Neural cell (in vitro differentiated cells): ENCODE data around the gene ZNF562. TPM values are rescaled to one million over a fixed set of nuclear protein-coding genes. Genes with fewer than 3 reads are reported as not detected.

Experiments used
- H2AFZ ChIP-seq: fragments of 200-600, 300-800 bp; sonication (generic), shearing (Covaris generic); 2 replicates; pipeline ENCODE4 v1.6.0; 2014; ENCODE audit warnings: low read depth, mild to moderate bottlenecking, antibody characterized with exemption, low read length, moderate library complexity
- H3F3A ChIP-seq: fragments of 200-600 bp; shearing (Covaris generic); 2 replicates; pipeline ENCODE4 v1.6.1; 2016; ENCODE audit warnings: mild to moderate bottlenecking, moderate library complexity, mixed read lengths, antibody characterized with exemption, low read length; ENCODE audit not compliant: insufficient read depth, poor library complexity, severe bottlenecking
- H3K27ac ChIP-seq: fragments of 200-600, 300-800 bp; sonication (generic), shearing (Covaris generic); 2 replicates; pipeline ENCODE4 v1.5.1; 2014; ENCODE audit warnings: mild to moderate bottlenecking, low read length, moderate library complexity
- H3K27me3 ChIP-seq: fragments of 300-800, 200-600 bp; sonication (generic), shearing (Covaris generic); 2 replicates; pipeline ENCODE4 v1.6.0; 2014; ENCODE audit warnings: mild to moderate bottlenecking, low read depth, low read length, moderate library complexity; ENCODE audit not compliant: insufficient read depth
- H3K36me3 ChIP-seq: fragments of 300-800, 200-600 bp; sonication (generic), shearing (Covaris generic); 2 replicates; pipeline ENCODE4 v1.5.1; 2014; ENCODE audit warnings: mild to moderate bottlenecking, antibody characterized with exemption, low read length, moderate library complexity; ENCODE audit not compliant: insufficient read depth
- H3K4me2 ChIP-seq: fragments of 300-800, 200-600 bp; sonication (generic), shearing (Covaris generic); 2 replicates; pipeline ENCODE4 v1.6.0; 2014; ENCODE audit warnings: mild to moderate bottlenecking, low read length
- H3K4me3 ChIP-seq: fragments of 300-800, 200-600 bp; sonication (generic), shearing (Covaris generic); 2 replicates; pipeline ENCODE4 v1.5.1; 2014; ENCODE audit warnings: mild to moderate bottlenecking, low read length, moderate library complexity
- H3K79me2 ChIP-seq: fragments of 200-600 bp; shearing (Covaris generic); replicated peaks from 2 replicates; pipeline ENCODE4 v1.6.0; 2014; ENCODE audit warnings: mild to moderate bottlenecking, low read length, moderate library complexity; ENCODE audit not compliant: insufficient read depth
- H3K9ac ChIP-seq: fragments of 300-800, 200-600 bp; sonication (generic), shearing (Covaris generic); 2 replicates; pipeline ENCODE4 v1.6.1; 2016; ENCODE audit warnings: mild to moderate bottlenecking, low read length, mixed read lengths
- H3K9me2 ChIP-seq: fragments of 200-600 bp; shearing (Covaris generic); 2 replicates; pipeline ENCODE4 v1.6.1; 2016; ENCODE audit warnings: mild to moderate bottlenecking, low read length, mixed read lengths; ENCODE audit not compliant: insufficient read depth
- H3K9me3 ChIP-seq: fragments of 200-600, 300-800 bp; sonication (generic), shearing (Covaris generic); 2 replicates; pipeline ENCODE4 v1.6.1; 2016; ENCODE audit warnings: mild to moderate bottlenecking, mixed run types, low read length, moderate library complexity, mixed read lengths
- H4K20me1 ChIP-seq: fragments of 200-600 bp; shearing (Covaris generic); 2 replicates; pipeline ENCODE4 v1.6.1; 2016; ENCODE audit warnings: mild to moderate bottlenecking, mixed run types; ENCODE audit not compliant: insufficient read depth
- CTCF ChIP-seq: fragments of 450-650 bp; IDR thresholded peaks from 2 replicates; pipeline ENCODE4 v1.5.1; 2014; ENCODE audit warnings: antibody characterized with exemption, mild to moderate bottlenecking, moderate library complexity; ENCODE audit not compliant: poor library complexity, severe bottlenecking
- EP300 ChIP-seq: fragments of 450-650 bp; conservative IDR thresholded peaks from 2 replicates; pipeline ENCODE4 v1.6.1; 2014; ENCODE audit warnings: antibody characterized with exemption, mild to moderate bottlenecking, moderate library complexity; ENCODE audit not compliant: poor library complexity, severe bottlenecking
- EZH2 ChIP-seq: fragments of 200-600, 300-800 bp; shearing (Covaris generic), sonication (generic); IDR thresholded peaks from 2 replicates; pipeline ENCODE4 v1.6.1; 2014; ENCODE audit warnings: antibody characterized with exemption, low read length, borderline replicate concordance, mild to moderate bottlenecking; ENCODE audit not compliant: insufficient read depth, poor library complexity, severe bottlenecking
- MXI1 ChIP-seq: fragments of 450-650 bp; conservative IDR thresholded peaks from 2 replicates; pipeline ENCODE4 v1.6.1; 2014; ENCODE audit warnings: antibody characterized with exemption, mild to moderate bottlenecking; ENCODE audit not compliant: poor library complexity, severe bottlenecking
- POLR2AphosphoS5 ChIP-seq: IDR thresholded peaks from 2 replicates; pipeline ENCODE4 v1.6.1; 2012
- RAD21 ChIP-seq: fragments of 450-650 bp; conservative IDR thresholded peaks from 2 replicates; pipeline ENCODE4 v1.6.1; 2014; ENCODE audit warnings: antibody characterized with exemption, mild to moderate bottlenecking, moderate library complexity
- SMC3 ChIP-seq: fragments of 450-650 bp; conservative IDR thresholded peaks from 2 replicates; pipeline ENCODE4 v1.6.1; 2014; ENCODE audit warnings: antibody characterized with exemption, mild to moderate bottlenecking, moderate library complexity; ENCODE audit not compliant: poor library complexity
- TAF1 ChIP-seq: IDR thresholded peaks from 2 replicates; pipeline ENCODE4 v1.6.1; 2012; ENCODE audit warnings: low read depth
- polyA minus RNA-seq: library from RNA; depleted of rRNA, polyadenylated mRNA; stranded (reverse); fragments of >200 nt; gene quantifications from 2 replicates; pipeline ENCODE4 v1.2.3, GENCODE V29; 2014
- polyA plus RNA-seq: library from polyadenylated mRNA; depleted of rRNA; stranded (reverse); fragments of >200 nt; gene quantifications from 2 replicates; pipeline ENCODE4 v1.2.3, GENCODE V29; 2014
- TF ChIP-seq, protein P1 (sequence below): IDR thresholded peaks from 2 replicates; pipeline ENCODE4 v1.6.1; 2012; ENCODE audit warnings: borderline replicate concordance

ZNF562 gene
- polyA plus RNA-seq, result 0.01 and 0.08 TPM in 2 replicates
- polyA minus RNA-seq, result 0.24 and 2.2 TPM in 2 replicates

DNA sequence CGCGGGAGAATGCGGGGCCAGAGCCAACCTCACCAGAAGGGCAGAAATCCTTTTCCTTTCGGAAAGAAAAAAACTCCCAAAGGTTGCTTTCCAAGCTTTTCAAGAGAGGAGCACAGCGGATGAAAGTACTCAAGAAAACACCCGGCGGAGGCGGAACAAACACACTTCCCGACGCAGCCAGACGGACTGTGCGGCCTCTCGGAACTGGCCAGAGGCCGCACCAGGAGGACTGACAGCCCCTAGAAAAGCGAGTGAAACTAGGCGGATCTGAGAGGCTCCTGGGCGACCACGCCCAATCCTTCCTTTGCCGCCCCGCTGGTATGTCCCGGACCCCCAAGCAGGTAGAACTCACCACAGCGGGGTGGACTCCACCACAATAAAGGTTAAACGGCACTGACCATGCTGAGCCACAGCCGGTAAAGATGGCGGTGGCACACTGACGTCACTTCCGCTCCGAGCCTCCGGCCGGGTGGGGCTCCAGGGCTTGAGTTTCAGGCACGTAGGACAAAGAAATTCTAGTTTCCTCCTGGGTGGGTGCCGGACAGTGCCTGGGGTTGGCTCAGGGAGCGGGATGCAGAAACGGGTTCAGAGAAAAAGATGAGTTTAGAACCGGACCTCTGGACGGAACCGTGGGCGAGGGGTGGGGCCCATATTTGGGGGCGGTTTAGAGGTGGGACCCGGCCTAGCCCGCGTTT is at the start of gene ZNF562:
Gene ZNF562 (minus strand): TSS at position 438 of the 695 bp plus-strand sequence. CDS start 14,356 bp downstream, outside the sequence.
- Histone ChIP-seq H3K27ac (no peak within 1 kb of the TSS), H3K9me3 (no peaks in the 10 kb centered on the region), H3K4me2 (no peak within 1 kb of the TSS), H3K27me3 (no peaks in the 10 kb centered on the region), H4K20me1 (no peaks in the 10 kb centered on the region), H3K9me2 (no peaks in the 10 kb centered on the region), H3K4me3 (no peak within 1 kb of the TSS), H2AFZ (no peak within 1 kb of the TSS), H3K9ac (no peak within 1 kb of the TSS), H3K36me3 (no peaks in the 10 kb centered on the region), H3K79me2 (no peaks in the 10 kb centered on the region), H3F3A (no peaks in the 10 kb centered on the region)
- no peak for TF ChIP-seq EZH2
- TF ChIP-seq MXI1, result no peak
- no peak for TF ChIP-seq SMC3
- no peak for TF ChIP-seq CTCF
- no peak for TF ChIP-seq EP300
- no peak for TF ChIP-seq TAF1
- no peak for TF ChIP-seq POLR2AphosphoS5
- no peak for TF ChIP-seq RAD21
- TF ChIP-seq, protein P1, sequence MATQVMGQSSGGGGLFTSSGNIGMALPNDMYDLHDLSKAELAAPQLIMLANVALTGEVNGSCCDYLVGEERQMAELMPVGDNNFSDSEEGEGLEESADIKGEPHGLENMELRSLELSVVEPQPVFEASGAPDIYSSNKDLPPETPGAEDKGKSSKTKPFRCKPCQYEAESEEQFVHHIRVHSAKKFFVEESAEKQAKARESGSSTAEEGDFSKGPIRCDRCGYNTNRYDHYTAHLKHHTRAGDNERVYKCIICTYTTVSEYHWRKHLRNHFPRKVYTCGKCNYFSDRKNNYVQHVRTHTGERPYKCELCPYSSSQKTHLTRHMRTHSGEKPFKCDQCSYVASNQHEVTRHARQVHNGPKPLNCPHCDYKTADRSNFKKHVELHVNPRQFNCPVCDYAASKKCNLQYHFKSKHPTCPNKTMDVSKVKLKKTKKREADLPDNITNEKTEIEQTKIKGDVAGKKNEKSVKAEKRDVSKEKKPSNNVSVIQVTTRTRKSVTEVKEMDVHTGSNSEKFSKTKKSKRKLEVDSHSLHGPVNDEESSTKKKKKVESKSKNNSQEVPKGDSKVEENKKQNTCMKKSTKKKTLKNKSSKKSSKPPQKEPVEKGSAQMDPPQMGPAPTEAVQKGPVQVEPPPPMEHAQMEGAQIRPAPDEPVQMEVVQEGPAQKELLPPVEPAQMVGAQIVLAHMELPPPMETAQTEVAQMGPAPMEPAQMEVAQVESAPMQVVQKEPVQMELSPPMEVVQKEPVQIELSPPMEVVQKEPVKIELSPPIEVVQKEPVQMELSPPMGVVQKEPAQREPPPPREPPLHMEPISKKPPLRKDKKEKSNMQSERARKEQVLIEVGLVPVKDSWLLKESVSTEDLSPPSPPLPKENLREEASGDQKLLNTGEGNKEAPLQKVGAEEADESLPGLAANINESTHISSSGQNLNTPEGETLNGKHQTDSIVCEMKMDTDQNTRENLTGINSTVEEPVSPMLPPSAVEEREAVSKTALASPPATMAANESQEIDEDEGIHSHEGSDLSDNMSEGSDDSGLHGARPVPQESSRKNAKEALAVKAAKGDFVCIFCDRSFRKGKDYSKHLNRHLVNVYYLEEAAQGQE, result no peak

- no peaks in the 10 kb centered on the region for H3K27me3 ChIP-seq
- H2AFZ ChIP-seq, result no peak overlapping the region
- H3K27ac ChIP-seq, result no peak overlapping the region
- no peaks in the 10 kb centered on the region for H3K36me3 ChIP-seq
- H3K4me2 ChIP-seq, result no peak overlapping the region
- TF ChIP-seq SMC3 (no peak), MXI1 (no peak), TAF1 (no peak), POLR2AphosphoS5 (no peak), EP300 (no peak), RAD21 (no peak), CTCF (no peak), EZH2 (no peak)
- TF ChIP-seq, protein P1, result no peak
- H3K9ac ChIP-seq, result no peak overlapping the region
- no peak overlapping the region for H3K4me3 ChIP-seq
- no peaks in the 10 kb centered on the region for H3F3A ChIP-seq
- H3K79me2 ChIP-seq, result no peaks in the 10 kb centered on the region
- H3K9me2 ChIP-seq, result no peaks in the 10 kb centered on the region
- H4K20me1 ChIP-seq, result no peaks in the 10 kb centered on the region
- H3K9me3 ChIP-seq, result no peaks in the 10 kb centered on the region
Measured at GRCh38 chr19:9724157-9724556, 49.3 kb upstream of the ZNF562 start.
